Measurements from ENCODE around the gene DBNDD1. TPM values are rescaled to one million over a fixed set of nuclear protein-coding genes. Genes with fewer than 3 reads are reported as not detected.

DBNDD1 gene
- total and polyA plus RNA-seq, 2 donors (not counting 3 experiments of a cell fraction or from before 2014, with no cell fraction given), result 28.2 to 45.7 TPM

DNA sequence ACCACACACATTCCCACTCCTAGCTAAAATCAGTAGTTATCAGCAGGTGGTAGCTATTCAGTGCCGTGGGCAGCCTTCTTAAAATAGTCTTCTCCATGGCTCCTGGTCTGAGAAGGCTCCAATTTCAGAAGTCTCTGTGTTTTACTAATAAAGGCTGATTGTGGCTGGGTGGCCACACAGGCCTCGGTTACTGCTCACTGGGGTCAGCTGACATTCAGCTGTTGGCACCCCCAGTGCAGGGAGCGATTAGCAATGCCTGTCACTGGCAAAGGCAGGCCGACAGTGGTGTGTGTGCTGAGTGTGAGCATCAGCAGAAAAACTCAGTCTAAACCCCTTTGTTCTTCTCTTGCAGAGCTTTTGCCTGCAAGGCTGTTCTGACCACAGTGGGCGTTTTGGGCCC is 16.6 kb upstream of the DBNDD1 start:
- no TSS peak for BruUV-seq (replicated peaks)
- intact Hi-C loops (cut with micrococcal nuclease) (no loop called here), dilution Hi-C loops (cut with MboI; ENCODE audit: extremely low pct_ligation_motif_present, low sequenced_read_pairs) (no loop called here)
- Histone ChIP-seq H3K4me3 (replicated peaks in 1 of 3; ENCODE audit: insufficient read depth in 1 of 3, low read depth in 1 of 3, low read length in 3 of 3) (no peak overlapping the region), H3K4me1 (ENCODE audit: control insufficient read depth, extremely low read depth, insufficient read depth, low read length) (no peaks in the 10 kb centered on the region), H3K9ac (replicated peaks; ENCODE audit: extremely low read depth, insufficient read depth, low read length) (no peak overlapping the region), H3K27me3 (ENCODE audit: control insufficient read depth in 2 of 2, insufficient read depth in 2 of 2, low read length in 2 of 2) (no peaks in the 10 kb centered on the region), H2AFZ (ENCODE audit: low read depth, low read length) (no peak overlapping the region), H4K20me1 (replicated peaks; ENCODE audit: control insufficient read depth, extremely low read depth, insufficient read depth, low read length) (no peaks in the 10 kb centered on the region), H3K36me3 (ENCODE audit: control insufficient read depth in 2 of 2, extremely low read depth in 1 of 2, insufficient read depth in 2 of 2, low read length in 2 of 2) (peaks cover 6 to 37% of the 10 kb centered on the region in 2 experiments), H3K9me1 (replicated peaks; ENCODE audit: control insufficient read depth, extremely low read depth, insufficient read depth, low read length) (no peaks in the 10 kb centered on the region), H3K9me3 (replicated peaks; ENCODE audit: control insufficient read depth, insufficient read depth, low read length) (no peaks in the 10 kb centered on the region), H3K79me2 (ENCODE audit: control insufficient read depth, insufficient read depth, low read length) (no peaks in the 10 kb centered on the region), H3K4me2 (ENCODE audit: insufficient read depth, low read length) (no peak overlapping the region), H3K27ac (ENCODE audit: insufficient read depth, low read depth, low read length) (no peak overlapping the region)
- FAIRE-seq, result no peak
- POLR2A ChIA-PET, result no interaction called here
- DNase-seq (ENCODE audit: low read depth, low spot score), result no peak
- CTCF ChIA-PET, result interaction anchor here (1.6 kb wide), 1 partner anchor 15 kb away, joined by 4 read pairs; no protein-coding TSS in a partner anchor
- no peak for TF ChIP-seq FOS (IDR thresholded peaks at IDR 0.05; ENCODE audit: borderline replicate concordance, insufficient read depth, low read length)
- no peak for TF ChIP-seq MYC (IDR thresholded peaks at IDR 0.05; ENCODE audit: low read depth, low read length)
- no peak for TF ChIP-seq POLR2AphosphoS5 (IDR thresholded peaks at IDR 0.05; ENCODE audit: insufficient read depth, low read depth, low read length)
- TF ChIP-seq GATA2 (IDR thresholded peaks at IDR 0.05; ENCODE audit: insufficient read depth, insufficient read length, low read depth, low read length), result no peak
- TF ChIP-seq JUN (IDR thresholded peaks at IDR 0.05; ENCODE audit: borderline replicate concordance, insufficient read depth, insufficient read length, low read depth), result no peak
- TF ChIP-seq, protein P1, sequence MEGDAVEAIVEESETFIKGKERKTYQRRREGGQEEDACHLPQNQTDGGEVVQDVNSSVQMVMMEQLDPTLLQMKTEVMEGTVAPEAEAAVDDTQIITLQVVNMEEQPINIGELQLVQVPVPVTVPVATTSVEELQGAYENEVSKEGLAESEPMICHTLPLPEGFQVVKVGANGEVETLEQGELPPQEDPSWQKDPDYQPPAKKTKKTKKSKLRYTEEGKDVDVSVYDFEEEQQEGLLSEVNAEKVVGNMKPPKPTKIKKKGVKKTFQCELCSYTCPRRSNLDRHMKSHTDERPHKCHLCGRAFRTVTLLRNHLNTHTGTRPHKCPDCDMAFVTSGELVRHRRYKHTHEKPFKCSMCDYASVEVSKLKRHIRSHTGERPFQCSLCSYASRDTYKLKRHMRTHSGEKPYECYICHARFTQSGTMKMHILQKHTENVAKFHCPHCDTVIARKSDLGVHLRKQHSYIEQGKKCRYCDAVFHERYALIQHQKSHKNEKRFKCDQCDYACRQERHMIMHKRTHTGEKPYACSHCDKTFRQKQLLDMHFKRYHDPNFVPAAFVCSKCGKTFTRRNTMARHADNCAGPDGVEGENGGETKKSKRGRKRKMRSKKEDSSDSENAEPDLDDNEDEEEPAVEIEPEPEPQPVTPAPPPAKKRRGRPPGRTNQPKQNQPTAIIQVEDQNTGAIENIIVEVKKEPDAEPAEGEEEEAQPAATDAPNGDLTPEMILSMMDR (IDR thresholded peaks at IDR 0.05; ENCODE audit: extremely low read depth in 1 of 2, insufficient read depth in 1 of 2, low read depth in 1 of 2, low read length in 2 of 2), result no peak
- no peak for TF ChIP-seq POLR2A (IDR thresholded peaks at IDR 0.05; ENCODE audit: low read depth, low read length)
- TF ChIP-seq, protein P2, sequence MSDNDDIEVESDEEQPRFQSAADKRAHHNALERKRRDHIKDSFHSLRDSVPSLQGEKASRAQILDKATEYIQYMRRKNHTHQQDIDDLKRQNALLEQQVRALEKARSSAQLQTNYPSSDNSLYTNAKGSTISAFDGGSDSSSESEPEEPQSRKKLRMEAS (IDR thresholded peaks at IDR 0.05; ENCODE audit: insufficient read depth, insufficient read length), result no peak
- no peak for TF ChIP-seq EZH2 (IDR thresholded peaks at IDR 0.05; ENCODE audit: borderline replicate concordance, low read depth, low read length, severe bottlenecking)
